Right renal pelvis (tissue), 4 donors: Measurements from ENCODE around the gene KLHL42. TPM values are rescaled to one million over a fixed set of nuclear protein-coding genes. Genes with fewer than 3 reads are reported as not detected.
"Not testable (repeated sequence)": the region's sequence is repeated elsewhere in the genome, so short reads cannot be mapped to it uniquely, and the experiment has no call there.

ENCODE experiments used
- DNase-seq, 4 donors: peaks; one replicate each; pipeline ENCODE4 v3.0.0-alpha.2; 2013; ENCODE audit warnings: low read depth in 4 of 4, low spot score in 3 of 4, missing footprints in 1 of 4
- polyA plus RNA-seq, 4 donors: library from polyadenylated mRNA; unstranded; fragments of 120-200 nt; gene quantifications; one replicate each; pipeline ENCODE4 v1.2.1, GENCODE V29; 2013; ENCODE audit not compliant: insufficient read length in 4 of 4

KLHL42 gene
- polyA plus RNA-seq, 4 donors = 27.1 to 37.5 (median 33.1) TPM

DNA sequence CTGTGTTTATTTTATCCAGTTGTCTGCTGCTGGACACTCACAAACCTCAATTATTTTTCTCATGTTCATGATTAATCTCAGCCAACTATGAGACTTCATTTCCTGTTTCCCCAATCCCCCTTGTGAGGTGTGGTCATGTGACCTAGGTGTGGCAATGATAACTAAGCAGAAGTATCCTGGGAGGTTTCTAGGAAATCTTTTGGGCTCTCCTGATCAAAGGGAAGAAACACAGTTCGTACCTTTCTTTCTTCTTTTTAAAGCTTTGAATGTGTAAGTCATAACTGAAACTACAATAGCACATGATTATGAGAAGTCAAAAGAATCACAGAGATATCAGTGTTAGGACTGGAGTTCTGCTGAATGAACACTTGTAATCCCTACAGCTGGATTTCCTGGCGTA, 34.4 kb downstream of the KLHL42 start:
- DNase-seq = no peak

DNA sequence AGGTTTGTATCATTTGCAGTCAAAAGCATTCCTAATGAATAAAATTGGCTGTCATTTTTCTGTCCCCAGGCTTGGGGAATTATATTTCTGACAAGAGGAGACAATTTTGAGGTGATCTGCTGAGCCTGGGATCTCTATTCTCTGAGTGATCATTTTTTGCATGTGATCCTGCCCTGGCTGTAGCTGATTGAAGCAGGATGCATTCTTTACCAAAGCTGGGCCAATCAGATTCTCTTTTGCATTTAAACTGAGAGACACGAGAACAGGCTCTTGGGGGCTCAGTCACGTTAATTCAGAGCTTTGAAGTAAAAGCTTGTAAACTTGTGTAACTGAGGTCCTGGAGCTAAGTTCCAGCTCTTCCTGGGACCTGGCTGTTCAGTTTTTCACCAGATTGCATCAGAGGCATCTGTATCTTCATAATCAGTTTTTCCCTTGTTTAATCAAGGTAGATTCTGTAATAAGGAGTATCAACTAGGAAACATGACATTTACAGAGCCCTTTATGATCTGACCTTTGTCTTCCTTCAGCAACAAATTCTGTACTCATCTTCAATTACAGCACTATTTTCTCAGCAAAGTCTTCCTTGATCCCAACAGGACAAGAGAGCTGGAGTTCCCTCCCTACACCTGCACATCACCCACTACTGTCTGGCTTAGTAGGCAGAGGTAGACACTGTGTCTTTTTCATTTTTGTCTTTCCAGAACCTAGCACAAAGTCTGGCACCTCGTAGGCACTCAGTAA, 35.0 kb downstream of the KLHL42 start:
- DNase-seq = no peak

DNA sequence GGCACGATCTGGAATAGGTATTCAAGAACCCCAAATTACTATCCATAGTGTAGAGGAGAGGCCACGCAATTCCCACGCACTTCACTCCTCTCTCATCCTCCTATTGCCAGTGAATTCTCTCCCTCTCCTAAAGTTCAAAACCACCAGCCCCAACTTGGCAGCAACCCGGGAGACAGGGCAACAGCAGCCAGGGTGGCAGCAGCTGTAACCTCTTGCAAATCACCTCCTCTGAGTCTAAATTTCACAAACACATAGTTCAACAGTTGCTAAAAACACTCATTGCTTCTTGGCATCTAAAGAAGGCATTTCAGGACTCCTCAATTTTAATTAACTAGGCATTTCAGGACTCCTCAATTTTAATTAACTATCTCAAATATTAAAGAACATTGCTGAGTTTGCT, 37.7 kb downstream of the KLHL42 start:
- DNase-seq = no peak

DNA sequence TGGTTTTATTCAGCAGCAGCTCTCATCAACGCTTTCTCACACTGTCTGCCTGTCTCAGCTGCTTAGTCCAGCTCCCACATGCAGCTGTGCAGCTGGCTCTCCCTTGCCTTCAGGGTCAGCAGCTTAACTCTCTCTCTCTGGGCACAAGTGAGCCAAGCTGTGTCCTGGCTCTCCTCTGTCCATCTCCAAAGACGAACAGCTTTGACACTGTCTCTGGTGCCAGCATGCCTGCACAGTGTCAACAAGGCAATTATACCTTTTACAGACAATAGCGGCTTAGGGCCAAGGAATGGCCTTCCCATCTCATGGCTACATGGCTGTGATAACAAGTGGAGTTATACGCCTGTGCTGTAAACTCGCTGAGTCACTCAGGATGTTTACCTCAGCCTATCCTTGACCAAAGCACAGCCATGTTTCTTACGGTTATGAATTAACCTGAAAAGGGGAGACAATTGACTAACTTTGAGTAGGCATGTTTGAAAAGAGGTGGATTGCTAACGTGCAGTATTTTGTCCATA, 38.4 kb downstream of the KLHL42 start:
- DNase-seq = no peak

DNA sequence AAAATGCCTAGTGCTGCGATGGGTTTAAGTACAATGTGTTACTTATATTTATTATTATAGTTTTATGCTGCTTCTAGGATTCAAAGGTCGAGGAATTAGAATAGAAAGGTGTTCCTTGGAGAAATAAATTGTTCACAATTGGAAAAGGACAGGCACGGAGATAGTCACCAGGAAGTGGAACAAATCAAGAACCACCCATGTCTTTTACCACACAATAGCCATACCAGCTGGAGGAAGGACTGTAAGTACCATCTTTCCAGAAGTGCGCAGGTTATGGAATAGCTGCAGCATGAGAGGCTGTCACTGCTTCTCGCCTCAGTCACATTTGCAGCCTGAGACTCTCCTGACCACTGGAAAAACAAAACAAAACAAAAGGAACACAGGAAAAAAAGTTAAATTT, 40.5 kb downstream of the KLHL42 start:
- DNase-seq = no peak

DNA sequence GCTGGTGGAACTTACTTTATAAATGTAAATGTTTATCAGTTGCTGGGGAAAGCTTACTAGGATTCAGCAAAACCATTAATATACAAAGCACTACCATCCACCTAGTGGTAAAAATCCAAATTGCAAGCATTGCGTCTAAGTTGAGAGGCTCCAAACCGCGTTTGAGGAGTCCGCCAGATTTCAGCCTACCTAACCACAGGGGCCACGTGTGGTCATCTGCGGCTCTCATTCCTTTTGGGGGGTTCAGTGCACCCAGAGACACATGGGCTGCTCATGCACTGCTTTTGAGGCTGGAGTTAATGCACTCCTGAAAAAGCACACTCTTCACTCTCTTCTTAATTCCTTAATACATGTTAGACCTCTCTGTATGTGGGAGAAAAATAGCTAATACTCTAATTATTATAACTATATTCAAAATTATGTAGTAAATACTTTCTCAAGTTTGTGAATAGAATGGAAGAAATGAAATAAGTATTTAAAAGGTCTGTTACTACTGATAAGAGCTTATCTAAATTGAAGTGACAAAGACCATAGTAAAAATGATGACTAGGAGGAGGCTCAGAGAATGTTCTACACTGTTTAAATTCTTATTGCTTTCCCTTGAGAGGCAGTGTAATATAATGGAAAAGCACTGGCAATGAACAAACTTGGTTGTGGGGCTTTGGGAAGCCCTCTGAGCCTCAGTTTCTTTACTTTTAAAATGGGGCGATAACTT, 41.4 kb downstream of the KLHL42 start:
- DNase-seq = peak; percentile 68 to 78 (median 73)

DNA sequence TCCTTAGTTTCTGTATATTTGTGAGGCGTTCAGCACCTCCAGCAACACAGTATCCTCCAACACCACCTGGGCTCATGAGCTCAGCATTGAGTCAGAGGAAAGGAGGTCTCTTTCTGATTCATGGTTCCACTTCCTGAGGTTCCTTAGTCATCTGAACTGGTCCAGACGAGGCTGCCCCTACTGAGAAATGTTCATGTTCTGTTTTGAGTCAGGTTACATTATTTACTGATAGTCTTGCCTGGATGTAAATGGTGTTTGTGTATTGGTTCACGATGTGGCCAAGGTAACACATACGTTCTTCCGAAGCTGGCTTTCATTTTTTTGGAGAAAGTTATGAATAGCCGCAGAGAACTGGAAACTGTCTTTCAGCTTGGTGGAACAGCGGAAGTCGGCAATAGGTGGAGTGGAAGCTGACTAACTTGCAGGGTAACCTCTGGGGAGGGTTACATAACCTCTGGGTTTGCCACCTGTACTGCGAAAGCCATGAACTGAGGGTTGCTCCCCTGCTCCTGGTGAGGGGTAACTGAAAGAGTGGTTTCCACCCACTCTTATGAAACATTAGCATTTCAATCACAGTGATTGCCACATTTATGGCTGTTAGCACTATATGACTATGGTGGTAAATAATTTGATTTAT, 42.2 kb downstream of the KLHL42 start:
- DNase-seq = no peak

DNA sequence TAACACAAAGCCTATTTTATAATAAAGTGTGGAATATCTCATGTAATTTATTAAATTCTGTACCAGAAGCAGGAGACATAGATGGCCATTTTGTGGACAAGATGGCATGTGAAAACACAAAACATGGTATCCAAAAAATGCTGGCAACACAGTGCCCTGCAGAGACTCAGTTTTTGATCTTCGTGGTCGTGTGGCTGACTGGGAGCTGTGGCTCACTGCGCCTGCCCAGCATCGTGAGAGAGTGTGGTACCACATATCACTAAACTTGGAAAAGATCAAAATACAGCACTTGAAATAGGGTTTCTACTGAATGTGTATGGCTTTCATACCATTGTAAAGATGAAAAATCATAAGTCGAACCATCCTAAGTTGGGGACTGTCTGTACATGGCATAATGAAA, 43.0 kb downstream of the KLHL42 start:
- DNase-seq = no peak

DNA sequence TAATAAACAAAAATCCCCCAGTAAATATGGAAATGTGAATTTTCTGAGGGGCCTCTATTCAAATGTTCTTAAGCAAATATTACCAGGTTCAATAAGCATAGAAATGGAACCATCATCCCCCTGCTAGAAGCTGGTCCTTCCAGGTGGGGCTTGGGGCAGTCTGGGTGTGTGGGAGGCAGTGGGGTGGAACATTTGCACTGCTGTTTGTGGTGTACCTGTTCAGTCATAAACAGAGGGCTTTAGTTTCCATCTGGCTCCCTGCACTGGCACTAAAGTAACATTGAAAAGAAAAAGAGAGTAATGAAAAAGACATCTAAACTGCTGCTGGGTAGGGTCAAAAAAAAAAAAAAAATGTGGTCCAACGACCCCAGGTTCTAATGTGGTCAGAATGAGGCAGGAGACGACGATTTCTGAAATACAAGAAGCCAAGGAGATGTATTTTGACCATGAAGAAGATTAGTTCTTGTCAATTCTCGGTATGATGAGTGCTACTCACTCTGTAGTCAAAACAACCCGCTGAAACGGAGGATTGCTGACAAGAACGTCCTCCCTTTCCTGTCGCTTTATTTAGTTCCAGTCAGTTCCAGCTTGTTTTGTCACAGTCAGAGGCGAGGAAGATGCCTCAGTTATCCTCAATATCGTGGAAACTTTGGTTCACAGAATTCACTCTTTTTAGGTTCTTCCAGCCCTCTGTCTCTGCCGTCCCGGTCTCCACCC, 44.3 kb downstream of the KLHL42 start:
- no peak for DNase-seq

DNA sequence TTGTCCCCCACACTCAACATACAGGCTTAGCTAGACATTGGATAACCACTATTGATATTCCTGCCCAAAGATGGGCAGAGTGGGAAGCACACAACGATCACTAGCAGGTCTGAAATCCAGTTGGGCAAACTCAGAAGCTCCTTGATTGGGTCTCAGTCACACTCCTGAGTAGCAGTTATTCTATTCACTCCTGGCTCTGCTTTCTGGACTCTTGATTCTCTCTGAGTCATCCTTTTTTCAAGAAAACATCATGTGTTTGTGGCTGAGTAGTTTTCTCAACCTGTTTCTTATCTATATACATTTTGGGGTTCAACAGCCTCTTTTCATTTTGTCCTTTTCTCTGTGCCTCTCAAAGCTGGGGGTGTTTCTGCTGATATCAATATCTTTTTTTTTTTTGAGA, 46.0 kb downstream of the KLHL42 start:
- DNase-seq = no peak

DNA sequence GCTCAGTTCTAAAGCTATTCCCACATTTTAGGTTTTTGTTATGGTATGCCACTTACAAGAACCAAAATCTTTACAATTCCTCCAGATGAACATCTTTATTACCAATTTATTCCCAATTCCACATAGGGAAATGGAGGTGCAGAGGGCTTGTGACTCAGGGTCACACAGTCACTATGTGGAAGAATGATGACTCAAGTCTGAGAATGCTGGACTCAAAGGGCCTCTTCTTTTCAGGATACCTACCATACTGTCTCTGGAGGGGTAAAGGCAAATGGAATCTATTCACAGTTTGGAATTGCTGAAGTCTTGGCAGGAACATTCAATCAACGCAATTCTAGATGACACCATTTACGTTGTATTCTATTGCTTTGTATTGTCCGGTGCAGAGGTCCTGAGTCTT, 48.2 kb downstream of the KLHL42 start:
- no peak for DNase-seq

DNA sequence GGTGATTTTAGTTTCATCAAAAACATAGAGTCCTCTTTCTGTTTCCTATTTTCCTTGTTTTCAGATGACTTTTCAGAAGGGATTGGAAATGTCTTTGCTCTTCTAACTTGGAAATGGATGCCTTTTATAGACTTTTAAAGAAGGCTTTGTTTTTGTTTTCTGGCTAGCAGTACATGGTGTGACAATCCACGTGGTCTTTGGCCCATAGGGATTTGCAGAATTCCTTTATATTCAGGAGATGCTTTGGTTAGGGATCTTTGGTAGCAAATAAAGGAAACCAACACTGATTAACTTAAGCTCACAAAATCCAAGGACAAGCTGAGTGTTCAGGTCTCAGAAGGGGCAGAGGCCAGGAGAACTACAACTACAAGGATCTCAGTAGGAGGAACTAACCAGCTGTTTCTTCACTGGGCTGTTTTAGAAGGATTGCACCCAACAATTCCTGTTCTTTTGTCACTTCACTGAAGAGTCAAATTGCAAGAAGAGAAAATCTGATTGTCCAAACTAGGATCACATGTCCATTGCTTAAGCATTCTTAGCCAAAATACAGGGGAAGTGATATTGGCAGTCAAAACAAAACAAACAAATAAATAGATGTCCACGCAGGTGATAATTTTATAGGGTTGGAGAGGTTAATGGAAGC, 58.6 kb downstream of the KLHL42 start:
- DNase-seq = no peak

DNA sequence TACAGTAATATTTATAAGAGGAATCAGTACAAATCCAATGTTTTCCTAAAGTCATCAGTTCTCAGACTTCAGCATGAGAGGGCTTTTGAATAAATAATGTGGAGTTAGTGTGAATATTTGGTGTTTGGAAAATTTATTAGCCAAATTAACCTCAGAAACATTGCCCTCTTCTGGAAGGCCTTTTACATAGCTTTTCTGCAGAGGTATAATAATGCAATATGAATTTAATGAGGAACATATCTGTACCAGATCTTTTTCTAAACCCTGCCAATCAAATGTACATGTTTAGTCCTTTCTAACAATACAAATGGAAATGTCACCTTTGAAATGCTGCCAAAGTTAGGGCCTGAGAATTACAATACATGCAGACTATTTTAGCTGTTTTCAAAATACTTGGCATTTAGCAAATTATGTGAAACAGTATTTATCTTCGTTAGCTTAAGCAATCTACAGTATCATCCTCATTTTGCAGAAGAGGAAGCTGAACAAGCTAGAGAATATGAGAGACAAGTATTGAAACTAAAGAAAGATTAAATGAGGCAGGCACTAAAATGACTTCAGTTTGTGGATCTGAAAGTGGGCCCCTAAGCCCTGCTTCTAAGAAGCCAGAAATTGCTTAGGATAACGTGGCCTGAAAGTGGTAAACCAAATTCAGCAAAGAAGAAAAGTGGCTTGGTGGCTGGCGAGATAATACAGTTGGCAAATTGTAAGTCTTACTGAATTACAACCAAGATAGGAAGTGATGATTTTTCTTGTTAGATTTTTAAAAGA, 60.4 kb downstream of the KLHL42 start:
- no peak for DNase-seq

DNA sequence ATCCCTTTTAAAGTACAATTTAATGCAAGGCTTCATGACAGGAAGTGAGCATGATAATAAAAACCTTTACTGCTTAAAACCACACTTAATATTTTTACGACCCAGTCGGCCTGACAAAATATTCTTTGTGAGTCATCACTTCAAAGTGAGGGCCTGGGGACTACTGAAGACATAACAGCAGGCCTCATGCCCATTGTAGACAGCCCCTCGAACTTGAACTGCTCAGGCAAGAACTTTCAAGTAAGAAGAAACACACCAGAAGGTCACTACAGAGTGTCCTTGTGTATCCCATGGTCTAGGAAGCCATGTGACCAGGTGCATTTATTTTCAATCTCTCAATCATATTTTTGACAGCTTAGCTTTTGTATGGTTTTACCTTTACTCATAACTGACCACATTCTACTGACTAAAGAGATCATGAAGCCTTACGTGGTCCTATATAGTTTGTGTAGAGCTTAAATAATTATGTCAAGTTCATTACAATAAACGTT, 61.4 kb downstream of the KLHL42 start:
- DNase-seq = no peak

DNA sequence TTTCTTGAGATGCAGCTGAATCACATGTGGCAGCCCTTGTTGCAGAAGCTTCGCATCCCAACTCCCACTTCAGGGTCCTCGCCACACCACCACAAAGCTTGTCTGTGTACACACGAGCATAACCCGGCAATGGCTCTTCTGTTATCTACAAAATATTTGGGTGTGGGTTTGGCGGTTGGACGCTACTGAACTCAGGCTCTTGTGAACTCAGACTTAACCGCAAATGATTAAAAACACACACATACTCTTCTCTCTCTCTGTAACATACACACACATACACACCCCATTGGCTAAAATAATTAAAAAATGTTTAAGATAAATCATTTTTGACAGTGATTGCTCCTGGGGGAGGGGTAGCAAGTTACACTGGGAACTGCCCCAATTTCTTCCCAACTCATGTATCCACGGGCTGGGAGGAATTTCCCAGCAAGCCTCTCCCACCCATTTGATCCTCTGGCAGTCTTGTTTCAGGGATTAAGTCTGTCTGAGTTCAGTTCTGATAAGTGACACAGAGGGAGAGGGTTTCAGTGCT, 63.7 kb downstream of the KLHL42 start:
- no peak for DNase-seq

DNA sequence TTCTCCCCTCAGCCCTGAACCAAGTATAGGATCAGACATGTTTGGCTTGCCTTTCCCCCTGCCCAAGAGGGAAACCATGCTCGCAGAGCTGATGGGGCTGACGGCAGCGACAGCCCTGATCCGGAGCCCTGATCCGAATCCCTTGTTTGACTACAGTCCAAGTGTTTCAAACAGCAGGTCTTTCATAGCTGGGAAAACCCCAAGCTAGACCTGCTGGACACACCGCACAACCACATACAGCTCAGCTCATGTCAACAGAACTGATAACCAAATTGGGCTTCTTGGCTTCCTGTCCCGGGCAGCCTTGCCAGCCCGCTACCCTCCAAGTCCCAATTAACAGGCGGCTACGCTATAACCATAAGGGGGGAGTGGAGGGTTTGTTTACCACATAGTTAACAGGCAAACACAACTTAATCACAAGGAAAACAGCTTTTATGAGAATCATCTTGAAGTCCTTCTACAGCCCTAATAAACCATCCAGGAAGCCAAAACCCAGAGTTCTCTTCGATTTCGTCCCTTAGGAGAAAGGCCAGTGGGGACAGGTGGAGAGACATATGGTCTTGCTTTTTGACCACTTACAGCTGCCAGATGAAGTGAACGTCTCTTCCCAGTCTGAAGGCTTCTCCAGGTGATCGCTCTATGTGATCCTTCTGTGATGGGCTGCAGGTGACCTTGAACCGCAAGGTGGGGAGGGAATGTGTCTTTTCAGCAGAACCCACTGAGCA, 64.5 kb downstream of the KLHL42 start:
- DNase-seq = no peak

DNA sequence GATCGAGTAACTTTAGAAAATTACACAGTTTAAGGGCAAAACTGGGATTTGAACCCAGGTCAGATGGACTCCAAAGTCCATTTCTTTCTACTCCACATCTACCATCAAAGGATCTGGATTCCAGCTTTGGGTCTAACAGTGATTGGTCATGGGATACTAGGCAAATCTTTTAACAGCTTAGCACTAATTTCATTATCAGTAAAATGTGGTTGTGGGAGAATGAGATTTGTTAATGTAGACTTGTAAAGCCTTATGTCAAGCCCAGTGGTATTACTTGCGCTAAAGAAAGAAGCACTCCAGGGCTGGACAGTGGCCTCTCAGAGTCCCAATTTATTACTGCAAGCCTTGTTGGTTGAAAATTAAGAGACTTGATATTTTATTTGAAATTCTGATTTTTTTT, 65.2 kb downstream of the KLHL42 start:
- no peak for DNase-seq

DNA sequence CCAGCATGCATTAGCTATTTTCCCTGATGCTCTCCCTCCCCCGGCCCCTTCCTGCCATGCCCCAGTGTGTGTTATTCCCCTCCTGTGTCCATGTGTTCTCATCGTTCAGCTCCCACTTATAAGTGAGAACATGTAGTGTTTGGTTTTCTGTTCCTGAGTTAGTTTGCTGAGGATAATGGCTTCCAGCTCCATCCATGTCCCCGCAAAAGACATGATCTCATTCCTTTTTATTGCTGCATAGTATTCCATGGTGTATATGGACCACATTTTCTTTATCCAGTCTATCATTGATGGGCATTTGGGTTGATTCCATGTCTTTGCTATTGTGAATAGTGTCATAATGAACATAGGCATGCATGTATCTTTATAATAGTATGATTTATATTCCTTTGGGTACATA, 65.7 kb downstream of the KLHL42 start:
- not testable (repeated sequence) for DNase-seq

DNA sequence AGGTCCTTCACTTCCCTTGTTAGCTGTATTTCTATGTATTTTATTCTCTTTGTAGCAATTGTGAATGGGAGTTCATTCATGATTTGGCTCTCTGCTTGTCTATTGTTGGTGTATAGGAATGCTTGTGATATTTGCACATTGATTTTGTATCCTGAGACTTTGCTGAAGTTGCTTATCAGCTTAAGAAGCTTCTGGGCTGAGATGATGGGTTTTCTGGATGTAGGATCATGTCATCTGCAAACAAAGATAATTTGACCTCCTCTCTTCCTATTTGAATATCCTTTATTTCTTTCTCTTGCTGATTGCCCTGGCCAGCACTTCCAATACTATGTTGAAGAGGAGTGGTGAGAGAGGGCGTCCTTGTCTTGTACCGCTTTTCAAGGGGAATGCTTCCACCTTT, 67.3 kb downstream of the KLHL42 start:
- not testable (repeated sequence) for DNase-seq
